OCI-LY1 (cell line): ENCODE results near the gene DNAJC6.

Source experiments
- H2AFZ ChIP-seq: fragments of 200-600 bp; sonication (generic), shearing (Covaris generic); 2 replicates; pipeline ENCODE4 v1.6.0; 2014; ENCODE audit warnings: antibody characterized with exemption, mild to moderate bottlenecking, low read length
- H3F3A ChIP-seq: fragments of 200-600 bp; sonication (generic), shearing (Covaris generic); 2 replicates; pipeline ENCODE4 v1.6.0; 2014; ENCODE audit warnings: mild to moderate bottlenecking, antibody characterized with exemption, low read length, moderate library complexity; ENCODE audit not compliant: insufficient read depth
- H3K27ac ChIP-seq: fragments of 200-600 bp; sonication (generic); 2 replicates; pipeline ENCODE4 v1.5.1; 2014; ENCODE audit warnings: low read length, mixed run types, mild to moderate bottlenecking, low read depth; ENCODE audit not compliant: poor library complexity, severe bottlenecking
- H3K27me3 ChIP-seq: fragments of 200-600 bp; sonication (generic); 2 replicates; pipeline ENCODE4 v1.6.0; 2014; ENCODE audit warnings: antibody characterized with exemption, mild to moderate bottlenecking, low read length, moderate library complexity; ENCODE audit not compliant: insufficient read depth
- H3K36me3 ChIP-seq: fragments of 200-600 bp; sonication (generic); 2 replicates; pipeline ENCODE4 v1.6.1; 2014; ENCODE audit warnings: mild to moderate bottlenecking, antibody characterized with exemption, low read length, moderate library complexity, mixed read lengths; ENCODE audit not compliant: insufficient read depth
- H3K4me1 ChIP-seq: fragments of 200-600 bp; sonication (generic); 2 replicates; pipeline ENCODE4 v1.5.1; 2014; ENCODE audit warnings: mild to moderate bottlenecking, low read length, moderate library complexity; ENCODE audit not compliant: insufficient read depth, severe bottlenecking
- H3K4me2 ChIP-seq: fragments of 200-600 bp; sonication (generic), shearing (Covaris generic); 2 replicates; pipeline ENCODE4 v1.6.1; 2014; ENCODE audit warnings: low read length
- H3K4me3 ChIP-seq: fragments of 200-600 bp; sonication (generic); 2 replicates; pipeline ENCODE4 v1.5.1; 2014; ENCODE audit warnings: low read length, low read depth, mild to moderate bottlenecking, mixed read lengths; ENCODE audit not compliant: poor library complexity, severe bottlenecking
- H3K79me2 ChIP-seq: fragments of 200-600 bp; shearing (Covaris generic); 2 replicates; pipeline ENCODE4 v1.6.1; 2016; ENCODE audit warnings: mixed run types, low read length, mixed read lengths; ENCODE audit not compliant: insufficient read depth
- H3K9ac ChIP-seq: fragments of 200-600 bp; sonication (generic), shearing (Covaris generic); 2 replicates; pipeline ENCODE4 v1.6.1; 2014; ENCODE audit warnings: mild to moderate bottlenecking, low read length, mixed read lengths
- H3K9me2 ChIP-seq: fragments of 200-600 bp; sonication (generic), shearing (Covaris generic); 2 replicates; pipeline ENCODE4 v1.6.1; 2014; ENCODE audit warnings: low read depth, mild to moderate bottlenecking, low read length, mixed read lengths
- H3K9me3 ChIP-seq: fragments of 200-600 bp; shearing (Covaris generic); 2 replicates; pipeline ENCODE4 v1.6.1; 2014; ENCODE audit warnings: low read length, mixed read lengths
- H4K20me1 ChIP-seq: fragments of 200-600 bp; sonication (generic), shearing (Covaris generic); 2 replicates; pipeline ENCODE4 v1.6.0; 2016; ENCODE audit warnings: mild to moderate bottlenecking, low read length; ENCODE audit not compliant: insufficient read depth
- CTCF ChIP-seq: fragments of 200-600 bp; sonication (generic), shearing (Covaris generic); IDR thresholded peaks from 2 replicates; pipeline ENCODE4 v1.5.1; 2017; ENCODE audit warnings: mild to moderate bottlenecking, antibody characterized with exemption, low read length, moderate library complexity, mixed read lengths
- EZH2 ChIP-seq: fragments of 200-600 bp; sonication (generic), shearing (Covaris generic); IDR thresholded peaks from 2 replicates; pipeline ENCODE4 v1.8.0; 2017; ENCODE audit warnings: borderline replicate concordance, mixed run types, mild to moderate bottlenecking, antibody characterized with exemption, low read length, moderate library complexity, mixed read lengths

Gene DNAJC6

GRCh38 chr1:65456481-65456880 is 147.1 kb downstream of the DNAJC6 start:
- Histone ChIP-seq H3K4me3 (no peak overlapping the region), H3F3A (no peaks in the 10 kb centered on the region), H2AFZ (no peak overlapping the region), H3K9ac (no peak overlapping the region), H3K9me3 (no peaks in the 10 kb centered on the region), H3K4me2 (no peak overlapping the region), H3K36me3 (no peaks in the 10 kb centered on the region), H3K4me1 (no peaks in the 10 kb centered on the region), H4K20me1 (no peaks in the 10 kb centered on the region), H3K79me2 (no peaks in the 10 kb centered on the region), H3K27ac (no peak overlapping the region), H3K9me2 (no peaks in the 10 kb centered on the region), H3K27me3 (no peaks in the 10 kb centered on the region)
- TF ChIP-seq EZH2 (no peak), CTCF (no peak)

DNA sequence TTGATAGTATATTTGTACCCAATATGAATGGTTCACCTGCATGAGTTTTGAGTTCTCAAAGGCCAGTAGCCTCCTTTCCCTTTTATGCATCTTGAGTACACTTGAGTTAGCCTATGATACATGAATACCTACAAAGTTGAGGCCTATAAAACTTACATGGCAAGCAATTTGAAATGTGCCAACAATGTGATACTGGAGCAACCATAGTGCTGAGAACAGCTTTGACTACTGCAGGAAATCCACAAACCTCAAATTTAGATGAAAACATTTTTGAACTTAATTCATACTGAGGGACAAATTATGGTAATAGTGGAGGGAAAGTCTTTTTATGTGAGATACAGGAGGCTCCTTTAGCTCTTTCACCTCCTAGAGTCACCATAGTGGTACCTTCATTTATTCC is 148.5 kb downstream of the DNAJC6 start:
- no peaks in the 10 kb centered on the region for H3K4me1 ChIP-seq
- no peaks in the 10 kb centered on the region for H3K36me3 ChIP-seq
- H3K79me2 ChIP-seq = no peaks in the 10 kb centered on the region
- H4K20me1 ChIP-seq = no peaks in the 10 kb centered on the region
- no peak overlapping the region for H3K4me3 ChIP-seq
- H3K9me2 ChIP-seq = no peaks in the 10 kb centered on the region
- H3K4me2 ChIP-seq = no peak overlapping the region
- H3K27me3 ChIP-seq = no peaks in the 10 kb centered on the region
- no peaks in the 10 kb centered on the region for H3K9me3 ChIP-seq
- H3F3A ChIP-seq = no peaks in the 10 kb centered on the region
- no peak overlapping the region for H3K9ac ChIP-seq
- H2AFZ ChIP-seq = no peak overlapping the region
- H3K27ac ChIP-seq = no peak overlapping the region
- TF ChIP-seq EZH2 = no peak
- no peak for TF ChIP-seq CTCF

- no peak overlapping the region for H3K4me2 ChIP-seq
- H3K27me3 ChIP-seq = no peaks in the 10 kb centered on the region
- H3K9me3 ChIP-seq = no peaks in the 10 kb centered on the region
- H3K4me1 ChIP-seq = no peaks in the 10 kb centered on the region
- no peak overlapping the region for H3K4me3 ChIP-seq
- H3K9me2 ChIP-seq = no peaks in the 10 kb centered on the region
- peak overlapping the region; percentile 14; the same call in 1 of the 2 replicates for H2AFZ ChIP-seq
- H3K9ac ChIP-seq = no peak overlapping the region
- H3K36me3 ChIP-seq = no peaks in the 10 kb centered on the region
- no peaks in the 10 kb centered on the region for H3K79me2 ChIP-seq
- TF ChIP-seq CTCF = no peak
- TF ChIP-seq EZH2 = no peak
- H4K20me1 ChIP-seq = no peaks in the 10 kb centered on the region
- H3K27ac ChIP-seq = no peak overlapping the region
- no peaks in the 10 kb centered on the region for H3F3A ChIP-seq
Observed at GRCh38 chr1:65458730-65459396, 149.5 kb downstream of the DNAJC6 start.
